Right lobe of liver (tissue), 4 donors: Measurements from ENCODE around the gene SLC41A3.

Experiments
- CTCF ChIP-seq, 4 donors: fragments of 200-600 bp in 3 of 4; fragments of 450-650 bp in 1 of 4; IDR thresholded peaks; one replicate each; pipeline versions ENCODE4 v1.5.1 to v1.8.0; 2016 to 2022; ENCODE audit warnings: antibody characterized with exemption in 4 of 4, mild to moderate bottlenecking in 2 of 4
- POLR2A ChIP-seq: fragments of 450-650 bp; IDR thresholded peaks from one replicate; pipeline ENCODE4 v1.6.1; 2017; ENCODE audit warnings: antibody characterized with exemption, mild to moderate bottlenecking
- donor health status: DM: no; HTN: no; CAD: no.
- donor health status: DM: no; HTN: no; CAD: no.
- donor health status: DM: no; HTN: yes; CAD: no.

GRCh38 chr3:126061301-126062032 is 22.5 kb downstream of the SLC41A3 start:
- TF ChIP-seq CTCF (IDR thresholded peaks at IDR 0.05) = no peak
- TF ChIP-seq POLR2A = no peak
